ENCODE results near the gene LGI2. TPM values are rescaled to one million over a fixed set of nuclear protein-coding genes. Genes with fewer than 3 reads are reported as not detected.

The LGI2 gene
- total and polyA plus RNA-seq, 2 experiments from 2014 or later: 0.63 to 8.0 TPM

DNA sequence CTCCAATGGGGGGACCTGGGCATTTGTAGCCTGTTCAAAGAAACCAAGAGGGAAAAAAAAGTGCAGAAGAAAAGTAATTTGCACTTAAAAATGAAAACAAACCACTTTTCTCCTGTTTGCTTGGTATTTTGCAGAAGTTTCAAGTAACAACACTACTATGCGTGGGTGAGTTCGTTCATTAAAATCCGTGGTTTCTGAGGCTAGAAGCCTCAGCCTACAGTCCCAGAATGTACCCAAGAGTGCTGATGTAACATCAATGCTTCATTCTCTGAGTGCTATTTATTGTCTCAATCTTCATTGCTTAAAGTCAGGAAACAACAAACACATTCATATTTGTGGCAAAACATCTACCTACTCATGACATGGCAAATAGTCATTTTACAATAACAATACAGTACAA, 29.2 kb downstream of the LGI2 start:
- ATAC-seq (no peak), DNase-seq (ENCODE audit: low spot score) (no peak)
- peaks cover 9% of the 10 kb centered on the region for H3K4me1 ChIP-seq (ENCODE audit: insufficient read depth)
- H3K27me3 Mint-ChIP-seq (ENCODE audit: insufficient read depth, low read depth, poor library complexity): no peaks in the 10 kb centered on the region
- TF ChIP-seq, protein P1, sequence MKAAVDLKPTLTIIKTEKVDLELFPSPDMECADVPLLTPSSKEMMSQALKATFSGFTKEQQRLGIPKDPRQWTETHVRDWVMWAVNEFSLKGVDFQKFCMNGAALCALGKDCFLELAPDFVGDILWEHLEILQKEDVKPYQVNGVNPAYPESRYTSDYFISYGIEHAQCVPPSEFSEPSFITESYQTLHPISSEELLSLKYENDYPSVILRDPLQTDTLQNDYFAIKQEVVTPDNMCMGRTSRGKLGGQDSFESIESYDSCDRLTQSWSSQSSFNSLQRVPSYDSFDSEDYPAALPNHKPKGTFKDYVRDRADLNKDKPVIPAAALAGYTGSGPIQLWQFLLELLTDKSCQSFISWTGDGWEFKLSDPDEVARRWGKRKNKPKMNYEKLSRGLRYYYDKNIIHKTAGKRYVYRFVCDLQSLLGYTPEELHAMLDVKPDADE (IDR thresholded peaks at IDR 0.05): no peak
- no peak for TF ChIP-seq CREB1 (CRISPR knock-in tag; IDR thresholded peaks at IDR 0.05; ENCODE audit: low read depth)
- no peaks in the 10 kb centered on the region for H3K36me3 ChIP-seq (ENCODE audit: insufficient read depth)
- H4K20me1 ChIP-seq (replicated peaks; ENCODE audit: insufficient read depth): no peaks in the 10 kb centered on the region
- H2AFZ ChIP-seq: no peak overlapping the region
- H3K4me1 Mint-ChIP-seq: peaks cover 17% of the 10 kb centered on the region
- no peak overlapping the region for H3K27ac Mint-ChIP-seq
- peaks cover 11% of the 10 kb centered on the region; the same call in 1 of the 2 replicates for H3K9me2 ChIP-seq (ENCODE audit: insufficient read depth)
- H3K4me2 ChIP-seq: no peak overlapping the region
- no peak overlapping the region for H3K4me3 Mint-ChIP-seq
- no peak overlapping the region for H3K27ac ChIP-seq (ENCODE audit: low read depth)
- no peaks in the 10 kb centered on the region for H3K79me2 ChIP-seq (replicated peaks; ENCODE audit: insufficient read depth)
- H3K27me3 ChIP-seq (ENCODE audit: insufficient read depth): no peaks in the 10 kb centered on the region
- no peaks in the 10 kb centered on the region for H3K36me3 Mint-ChIP-seq (ENCODE audit: low read depth)
- H3K9me3 Mint-ChIP-seq: no peaks in the 10 kb centered on the region
- no peak overlapping the region for H3K4me3 ChIP-seq
- no peaks in the 10 kb centered on the region for H3F3A ChIP-seq (replicated peaks; ENCODE audit: low read depth)

DNA sequence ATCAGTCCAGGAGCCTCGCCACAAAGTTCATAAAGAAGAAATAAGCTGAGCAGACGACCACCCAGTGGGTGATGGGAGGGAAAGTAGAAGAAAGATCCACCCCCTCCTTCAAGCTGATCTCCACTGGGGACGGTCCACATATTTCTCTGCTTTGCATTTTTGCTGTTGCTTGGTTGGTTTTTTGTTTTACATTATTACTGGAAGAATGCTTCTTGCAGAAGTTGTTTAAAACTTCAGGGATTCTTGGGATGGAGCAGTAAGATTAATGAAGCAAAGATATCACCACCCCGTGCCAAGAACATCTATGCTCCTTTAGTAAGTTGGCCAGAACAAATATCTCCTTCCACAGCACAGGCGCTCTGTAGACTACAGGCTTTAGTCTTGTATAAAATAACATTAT, 30.1 kb downstream of the LGI2 start:
- H3K27me3 ChIP-seq (ENCODE audit: insufficient read depth): no peaks in the 10 kb centered on the region
- H2AFZ ChIP-seq: no peak overlapping the region
- Mint-ChIP-seq H3K9me3 (no peaks in the 10 kb centered on the region), H3K4me1 (peaks cover 17% of the 10 kb centered on the region), H3K27ac (no peak overlapping the region), H3K27me3 (ENCODE audit: insufficient read depth, low read depth, poor library complexity) (no peaks in the 10 kb centered on the region), H3K36me3 (ENCODE audit: low read depth) (no peaks in the 10 kb centered on the region), H3K4me3 (no peak overlapping the region)
- H3K4me1 ChIP-seq (ENCODE audit: insufficient read depth): peaks cover 9% of the 10 kb centered on the region
- TF ChIP-seq STAT1 (IDR thresholded peaks at IDR 0.05; ENCODE audit: unreplicated experiment): no peak
- no peak for TF ChIP-seq ZNF331 (CRISPR knock-in tag; IDR thresholded peaks at IDR 0.05; ENCODE audit: low read depth)
- no peaks in the 10 kb centered on the region for H3F3A ChIP-seq (replicated peaks; ENCODE audit: low read depth)
- no peaks in the 10 kb centered on the region for H3K36me3 ChIP-seq (ENCODE audit: insufficient read depth)
- DNase-seq (ENCODE audit: low spot score) (no peak), ATAC-seq (no peak)
- H3K79me2 ChIP-seq (replicated peaks; ENCODE audit: insufficient read depth): no peaks in the 10 kb centered on the region
- no peak overlapping the region for H3K4me2 ChIP-seq
- H4K20me1 ChIP-seq (replicated peaks; ENCODE audit: insufficient read depth): no peaks in the 10 kb centered on the region
- H3K27ac ChIP-seq (ENCODE audit: low read depth): no peak overlapping the region
- no peak overlapping the region for H3K4me3 ChIP-seq
- H3K9me2 ChIP-seq (ENCODE audit: insufficient read depth): peaks cover 11% of the 10 kb centered on the region; the same call in 1 of the 2 replicates

DNA sequence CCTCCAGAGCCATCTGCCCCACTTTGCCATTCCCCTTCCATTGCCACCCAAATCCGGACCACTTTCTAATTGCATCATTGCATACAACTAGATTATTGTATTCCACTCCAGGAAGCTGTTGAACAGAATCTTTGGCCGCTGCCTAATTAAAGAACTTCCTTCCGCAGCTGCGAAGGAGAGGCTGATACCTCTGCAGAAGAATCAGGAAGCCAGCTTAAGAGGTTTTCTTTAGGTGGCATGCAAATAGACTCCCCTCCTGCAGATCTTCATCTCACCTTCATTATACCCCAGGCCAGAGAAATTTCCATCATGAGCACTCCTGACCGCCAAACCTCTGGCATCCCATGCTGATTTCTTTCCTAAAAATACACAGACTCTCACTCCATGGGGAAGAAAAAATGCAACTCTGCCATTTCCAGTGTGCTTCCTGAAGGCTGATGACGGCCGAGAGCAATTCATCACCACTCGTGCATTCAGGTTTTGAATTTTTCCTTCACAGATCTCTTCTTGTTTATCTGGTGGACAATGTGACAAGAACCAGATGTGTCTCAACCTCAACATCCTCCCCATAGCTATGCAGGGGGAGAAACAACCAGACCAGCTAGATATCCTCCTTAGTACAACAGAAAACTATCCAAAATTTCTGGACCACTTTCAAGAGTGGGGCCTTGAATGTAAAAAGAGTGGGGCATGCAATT, 31.2 kb downstream of the LGI2 start:
- Histone ChIP-seq H4K20me1 (replicated peaks; ENCODE audit: insufficient read depth) (no peaks in the 10 kb centered on the region), H2AFZ (no peak overlapping the region; the same call in 1 of the 2 replicates), H3K79me2 (replicated peaks; ENCODE audit: insufficient read depth) (no peaks in the 10 kb centered on the region), H3K9me2 (ENCODE audit: insufficient read depth) (peaks cover 11% of the 10 kb centered on the region; the same call in 1 of the 2 replicates), H3F3A (replicated peaks; ENCODE audit: low read depth) (no peaks in the 10 kb centered on the region), H3K36me3 (ENCODE audit: insufficient read depth) (no peaks in the 10 kb centered on the region), H3K4me2 (no peak overlapping the region), H3K4me3 (no peak overlapping the region), H3K4me1 (ENCODE audit: insufficient read depth) (peaks cover 9% of the 10 kb centered on the region), H3K27ac (ENCODE audit: low read depth) (no peak overlapping the region), H3K27me3 (ENCODE audit: insufficient read depth) (no peaks in the 10 kb centered on the region)
- ATAC-seq (peak; percentile 56), DNase-seq (ENCODE audit: low spot score) (peak; percentile 27)
- H3K9me3 Mint-ChIP-seq: no peaks in the 10 kb centered on the region
- H3K36me3 Mint-ChIP-seq (ENCODE audit: low read depth): no peaks in the 10 kb centered on the region
- TF ChIP-seq, protein P2, sequence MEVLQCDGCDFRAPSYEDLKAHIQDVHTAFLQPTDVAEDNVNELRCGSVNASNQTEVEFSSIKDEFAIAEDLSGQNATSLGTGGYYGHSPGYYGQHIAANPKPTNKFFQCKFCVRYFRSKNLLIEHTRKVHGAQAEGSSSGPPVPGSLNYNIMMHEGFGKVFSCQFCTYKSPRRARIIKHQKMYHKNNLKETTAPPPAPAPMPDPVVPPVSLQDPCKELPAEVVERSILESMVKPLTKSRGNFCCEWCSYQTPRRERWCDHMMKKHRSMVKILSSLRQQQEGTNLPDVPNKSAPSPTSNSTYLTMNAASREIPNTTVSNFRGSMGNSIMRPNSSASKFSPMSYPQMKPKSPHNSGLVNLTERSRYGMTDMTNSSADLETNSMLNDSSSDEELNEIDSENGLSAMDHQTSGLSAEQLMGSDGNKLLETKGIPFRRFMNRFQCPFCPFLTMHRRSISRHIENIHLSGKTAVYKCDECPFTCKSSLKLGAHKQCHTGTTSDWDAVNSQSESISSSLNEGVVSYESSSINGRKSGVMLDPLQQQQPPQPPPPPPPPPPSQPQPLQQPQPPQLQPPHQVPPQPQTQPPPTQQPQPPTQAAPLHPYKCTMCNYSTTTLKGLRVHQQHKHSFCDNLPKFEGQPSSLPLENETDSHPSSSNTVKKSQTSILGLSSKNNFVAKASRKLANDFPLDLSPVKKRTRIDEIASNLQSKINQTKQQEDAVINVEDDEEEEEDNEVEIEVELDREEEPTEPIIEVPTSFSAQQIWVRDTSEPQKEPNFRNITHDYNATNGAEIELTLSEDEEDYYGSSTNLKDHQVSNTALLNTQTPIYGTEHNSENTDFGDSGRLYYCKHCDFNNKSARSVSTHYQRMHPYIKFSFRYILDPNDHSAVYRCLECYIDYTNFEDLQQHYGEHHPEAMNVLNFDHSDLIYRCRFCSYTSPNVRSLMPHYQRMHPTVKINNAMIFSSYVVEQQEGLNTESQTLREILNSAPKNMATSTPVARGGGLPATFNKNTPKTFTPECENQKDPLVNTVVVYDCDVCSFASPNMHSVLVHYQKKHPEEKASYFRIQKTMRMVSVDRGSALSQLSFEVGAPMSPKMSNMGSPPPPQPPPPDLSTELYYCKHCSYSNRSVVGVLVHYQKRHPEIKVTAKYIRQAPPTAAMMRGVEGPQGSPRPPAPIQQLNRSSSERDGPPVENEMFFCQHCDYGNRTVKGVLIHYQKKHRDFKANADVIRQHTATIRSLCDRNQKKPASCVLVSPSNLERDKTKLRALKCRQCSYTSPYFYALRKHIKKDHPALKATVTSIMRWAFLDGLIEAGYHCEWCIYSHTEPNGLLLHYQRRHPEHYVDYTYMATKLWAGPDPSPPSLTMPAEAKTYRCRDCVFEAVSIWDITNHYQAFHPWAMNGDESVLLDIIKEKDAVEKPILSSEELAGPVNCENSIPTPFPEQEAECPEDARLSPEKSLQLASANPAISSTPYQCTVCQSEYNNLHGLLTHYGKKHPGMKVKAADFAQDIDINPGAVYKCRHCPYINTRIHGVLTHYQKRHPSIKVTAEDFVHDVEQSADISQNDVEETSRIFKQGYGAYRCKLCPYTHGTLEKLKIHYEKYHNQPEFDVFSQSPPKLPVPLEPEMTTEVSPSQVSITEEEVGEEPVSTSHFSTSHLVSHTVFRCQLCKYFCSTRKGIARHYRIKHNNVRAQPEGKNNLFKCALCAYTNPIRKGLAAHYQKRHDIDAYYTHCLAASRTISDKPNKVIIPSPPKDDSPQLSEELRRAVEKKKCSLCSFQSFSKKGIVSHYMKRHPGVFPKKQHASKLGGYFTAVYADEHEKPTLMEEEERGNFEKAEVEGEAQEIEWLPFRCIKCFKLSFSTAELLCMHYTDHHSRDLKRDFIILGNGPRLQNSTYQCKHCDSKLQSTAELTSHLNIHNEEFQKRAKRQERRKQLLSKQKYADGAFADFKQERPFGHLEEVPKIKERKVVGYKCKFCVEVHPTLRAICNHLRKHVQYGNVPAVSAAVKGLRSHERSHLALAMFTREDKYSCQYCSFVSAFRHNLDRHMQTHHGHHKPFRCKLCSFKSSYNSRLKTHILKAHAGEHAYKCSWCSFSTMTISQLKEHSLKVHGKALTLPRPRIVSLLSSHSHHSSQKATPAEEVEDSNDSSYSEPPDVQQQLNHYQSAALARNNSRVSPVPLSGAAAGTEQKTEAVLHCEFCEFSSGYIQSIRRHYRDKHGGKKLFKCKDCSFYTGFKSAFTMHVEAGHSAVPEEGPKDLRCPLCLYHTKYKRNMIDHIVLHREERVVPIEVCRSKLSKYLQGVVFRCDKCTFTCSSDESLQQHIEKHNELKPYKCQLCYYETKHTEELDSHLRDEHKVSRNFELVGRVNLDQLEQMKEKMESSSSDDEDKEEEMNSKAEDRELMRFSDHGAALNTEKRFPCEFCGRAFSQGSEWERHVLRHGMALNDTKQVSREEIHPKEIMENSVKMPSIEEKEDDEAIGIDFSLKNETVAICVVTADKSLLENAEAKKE (CRISPR knock-in tag; IDR thresholded peaks at IDR 0.05): peak; percentile 49; the same call in 1 of the 2 replicates
- TF ChIP-seq EZH2phosphoT487 (IDR thresholded peaks at IDR 0.05; ENCODE audit: unreplicated experiment): no peak
- TF ChIP-seq NANOG (IDR thresholded peaks at IDR 0.05; ENCODE audit: borderline replicate concordance): 0 out of 2 replicates have a peak, but pooled peaks have one; percentile 9
- H3K4me1 Mint-ChIP-seq: peaks cover 17% of the 10 kb centered on the region
- no peaks in the 10 kb centered on the region for H3K27me3 Mint-ChIP-seq (ENCODE audit: insufficient read depth, low read depth, poor library complexity)
- H3K27ac Mint-ChIP-seq: peak overlapping the region; percentile 35
- peak overlapping the region; percentile 2; the same call in 2 of the 3 replicates for H3K4me3 Mint-ChIP-seq
